Spleen (tissue), 11 donors: ENCODE measurements around the gene SNURF. TPM values are rescaled to one million over a fixed set of nuclear protein-coding genes. Genes with fewer than 3 reads are reported as not detected.
"Not testable (repeated sequence)": the region's sequence is repeated elsewhere in the genome, so short reads cannot be mapped to it uniquely, and the experiment has no call there.

Experiments used
- DNase-seq: peaks from one replicate; pipeline ENCODE4 v3.0.0-alpha.2; 2020
- H3K27ac ChIP-seq, 8 donors: fragments of 200-600 bp; sonication (generic) in 7 of 8; 1 replicate in 4 of 8; 2 replicates in 4 of 8; pipeline versions ENCODE4 v1.5.0 to v1.8.0; 2016 to 2021; ENCODE audit warnings: inconsistent platforms in 4 of 8, mild to moderate bottlenecking in 4 of 8, moderate library complexity in 1 of 8
- H3K27me3 ChIP-seq, 7 donors: fragments of 200-600 bp; sonication (generic) in 6 of 7; replicated peaks in 1 of 7; 1 replicate in 4 of 7; 2 replicates in 3 of 7; pipeline versions ENCODE4 v1.5.0 to v1.8.0; 2016 to 2021; ENCODE audit warnings: inconsistent platforms in 3 of 7, mild to moderate bottlenecking in 1 of 7
- H3K36me3 ChIP-seq, 6 donors: fragments of 200-600 bp; sonication (generic) in 5 of 6; 1 replicate in 4 of 6; 2 replicates in 2 of 6; pipeline versions ENCODE4 v1.5.0 to v1.8.0; 2016 to 2021; ENCODE audit warnings: inconsistent platforms in 2 of 6
- H3K4me1 ChIP-seq, 6 donors: fragments of 200-600 bp; sonication (generic) in 5 of 6; 1 replicate in 3 of 6; 2 replicates in 3 of 6; pipeline versions ENCODE4 v1.5.0 to v1.8.0; 2016 to 2021; ENCODE audit warnings: inconsistent platforms in 3 of 6
- H3K4me3 ChIP-seq, 8 donors: fragments of 200-600 bp; sonication (generic) in 7 of 8; 1 replicate in 4 of 8; 2 replicates in 4 of 8; pipeline versions ENCODE4 v1.5.0 to v1.8.0; 2016 to 2021; ENCODE audit warnings: inconsistent platforms in 4 of 8, mild to moderate bottlenecking in 4 of 8, moderate library complexity in 2 of 8
- H3K9me3 ChIP-seq, 8 donors: fragments of 200-600 bp; sonication (generic) in 7 of 8; 1 replicate in 4 of 8; 2 replicates in 4 of 8; pipeline versions ENCODE4 v1.5.0 to v1.8.0; 2016 to 2021; ENCODE audit warnings: inconsistent platforms in 4 of 8
- CTCF ChIP-seq, 11 experiments: fragments of 200-600 bp in 7 of 11; fragments of 450-650 bp in 4 of 11; sonication (generic) in 4 of 11; IDR thresholded peaks in 8 of 11; conservative IDR thresholded peaks in 3 of 11; 1 replicate in 7 of 11; 2 replicates in 4 of 11; pipeline versions ENCODE4 v1.4.0 to v1.8.0; 2016 to 2021; ENCODE audit warnings: antibody characterized with exemption in 11 of 11, inconsistent platforms in 4 of 11, mild to moderate bottlenecking in 1 of 11
- POLR2A ChIP-seq, 3 donors: fragments of 450-650 bp; IDR thresholded peaks; one replicate each; pipeline ENCODE4 v1.5.1; 2017; ENCODE audit warnings: antibody characterized with exemption in 3 of 3, mild to moderate bottlenecking in 1 of 3
- POLR2AphosphoS5 ChIP-seq, 3 donors: sonication (generic); formaldehyde crosslinking; IDR thresholded peaks; one replicate each; pipeline ENCODE4 v1.5.1; 2017; ENCODE audit warnings: antibody characterized with exemption in 3 of 3
- WGBS, 5 donors: extraction: QIAGEN DNeasy Blood & Tissue Kit in 3 of 5; methylation state at CpG; one replicate each; pipeline versions ENCODE4 v1.1.5 to v1.1.7; 2013 to 2018; 5-methylcytosine and 5-hydroxymethylcytosine counted together
- intact Hi-C: fragments of 100-400 bp; cut with DNase I; formaldehyde crosslinking; loops from one replicate; pipeline ENCODE4 v1.15.0; 2023; ENCODE audit warnings: low total_unique reads
- polyA plus RNA-seq, 3 donors: library from polyadenylated mRNA; stranded (reverse); fragments of 200-250 nt; gene quantifications; one replicate each; pipeline ENCODE4 v1.2.1, GENCODE V29; 2013
- total RNA-seq, 7 donors: library from RNA; depleted of rRNA in 3 of 7; stranded (reverse); fragments of >200 nt in 3 of 7; fragmentation: NEBNext Ultra II Directional in 4 of 7; extraction: Animal tissue kit (Norgen Biotek cat#: 25700) in 4 of 7; gene quantifications; one replicate each; pipeline versions ENCODE4 v1.1.0 to v1.2.1, GENCODE V29; 2016 to 2021
- donor health status: healthy with polysubstance abuse.
- donor health status: DM: no; HTN: no; CAD: no; lungs with moderate emphysema.
- donor health status: DM: no; HTN: no; CAD: no.
- donor health status: Bipolar disorder and iron deficiency.
- donor health status: healthy.
- donor health status: DM: no; HTN: no; CAD: no.
- donor health status: DM: yes; HTN: yes; CAD: no.

The SNURF gene
- total and polyA plus RNA-seq, 10 donors: 2.2 to 15.9 (median 9.5) TPM

- no peak for DNase-seq
- Histone ChIP-seq H3K27me3 (no peaks in the 10 kb centered on the region), H3K4me1 (no peaks in the 10 kb centered on the region), H3K9me3 (peaks cover 0 to 53% (median 19%) of the 10 kb centered on the region in 8 donors), H3K27ac (no peak overlapping the region), H3K36me3 (no peaks in the 10 kb centered on the region), H3K4me3 (no peak overlapping the region)
- TF ChIP-seq CTCF (IDR thresholded peaks at IDR 0.05 in 8 of 11, conservative IDR thresholded peaks at IDR 0.05 in 3 of 11) (no peak), POLR2AphosphoS5 (IDR thresholded peaks at IDR 0.05) (no peak), POLR2A (IDR thresholded peaks at IDR 0.05) (no peak)
- intact Hi-C loops: no loop called here
- 74 to 94% (median 79%) methylated on average over 2 of the region's 2 CpGs for WGBS, 5 donors
These were observed 35.3 kb upstream of the SNURF start for GRCh38 chr15:24919446-24919845.

GRCh38 chr15:24922781-24923180, 32.0 kb upstream of the SNURF start:
- H3K27me3 ChIP-seq, H3K27ac ChIP-seq, DNase-seq, H3K4me1 ChIP-seq, intact Hi-C loops, H3K36me3 ChIP-seq, H3K4me3 ChIP-seq: not testable (repeated sequence)
- WGBS, 5 donors: 75 to 91% (median 83%) methylated on average over 6 of the region's 6 CpGs
- peaks cover 0 to 34% (median 5%) of the 10 kb centered on the region in 8 donors for H3K9me3 ChIP-seq

GRCh38 chr15:24924153-24924552, 30.6 kb upstream of the SNURF start:
- 65 to 88% (median 80%) methylated on average over 3 of the region's 3 CpGs for WGBS, 5 donors
- intact Hi-C loops: no loop called here
- Histone ChIP-seq H3K36me3 (no peaks in the 10 kb centered on the region), H3K27ac (no peak overlapping the region), H3K4me3 (no peak overlapping the region), H3K27me3 (no peaks in the 10 kb centered on the region), H3K9me3 (peaks cover 0 to 39% (median 5%) of the 10 kb centered on the region in 8 donors), H3K4me1 (no peaks in the 10 kb centered on the region)
- no peak for TF ChIP-seq POLR2A (IDR thresholded peaks at IDR 0.05)
- TF ChIP-seq POLR2AphosphoS5 (IDR thresholded peaks at IDR 0.05): no peak
- no peak for TF ChIP-seq CTCF (IDR thresholded peaks at IDR 0.05 in 8 of 11, conservative IDR thresholded peaks at IDR 0.05 in 3 of 11)
- DNase-seq: no peak

- 65 to 76% (median 67%) methylated on average over 2 of the region's 2 CpGs for WGBS, 5 donors
- no peaks in the 10 kb centered on the region for H3K36me3 ChIP-seq
- intact Hi-C loops: no loop called here
- DNase-seq: no peak
- no peaks in the 10 kb centered on the region for H3K4me1 ChIP-seq
- H3K4me3 ChIP-seq: no peak overlapping the region
- no peak overlapping the region for H3K27ac ChIP-seq
- H3K9me3 ChIP-seq: peaks cover 0 to 35% (median 4%) of the 10 kb centered on the region in 8 donors
- TF ChIP-seq POLR2A (IDR thresholded peaks at IDR 0.05): no peak
- TF ChIP-seq CTCF (IDR thresholded peaks at IDR 0.05 in 8 of 11, conservative IDR thresholded peaks at IDR 0.05 in 3 of 11): no peak
- TF ChIP-seq POLR2AphosphoS5 (IDR thresholded peaks at IDR 0.05): no peak
- H3K27me3 ChIP-seq: no peaks in the 10 kb centered on the region
These were observed 30.2 kb upstream of the SNURF start for GRCh38 chr15:24924621-24925020.

- intact Hi-C loops, H3K36me3 ChIP-seq: not testable (repeated sequence)
- 80 to 89% (median 82%) methylated on average over 10 of the region's 10 CpGs for WGBS, 5 donors
These were observed 22.7 kb upstream of the SNURF start for GRCh38 chr15:24931874-24932732.

More at GRCh38 chr15:24931874-24932732, 22.7 kb upstream of the SNURF start:
- H3K27me3 ChIP-seq, H3K27ac ChIP-seq, DNase-seq, H3K4me3 ChIP-seq, H3K4me1 ChIP-seq: not testable (repeated sequence)
- H3K9me3 ChIP-seq: peaks cover 0 to 60% (median 6%) of the 10 kb centered on the region in 8 donors
